ENCODE measurements around the gene RRP8.

- TF ChIP-seq CTCF (IDR thresholded peaks at IDR 0.05; ENCODE audit: insufficient read depth, low read length, poor library complexity, severe bottlenecking) (no peak), EZH2phosphoT487 (conservative IDR thresholded peaks at IDR 0.05; ENCODE audit: low read length) (no peak)
Observed at GRCh38 chr11:6566704-6567370, 36.6 kb downstream of the RRP8 start.

Measured in SU-DHL-6 (cell line).